Ishikawa (cell line): ENCODE data around the gene ARHGEF28.

Experiments
- EGR1 ChIP-seq: IDR thresholded peaks from 2 replicates; pipeline ENCODE4 v1.6.1; 2012
- EP300 ChIP-seq: IDR thresholded peaks from 2 replicates; pipeline ENCODE4 v1.6.1; 2012; ENCODE audit warnings: borderline replicate concordance
- NFIC ChIP-seq: IDR thresholded peaks from 2 replicates; pipeline ENCODE4 v1.6.1; 2012
- YY1 ChIP-seq: IDR thresholded peaks from 2 replicates; pipeline ENCODE4 v1.6.1; 2012; ENCODE audit warnings: low read depth
- TF ChIP-seq, protein P1 (sequence below): IDR thresholded peaks from 2 replicates; pipeline ENCODE4 v1.6.1; 2012

ARHGEF28 gene

DNA sequence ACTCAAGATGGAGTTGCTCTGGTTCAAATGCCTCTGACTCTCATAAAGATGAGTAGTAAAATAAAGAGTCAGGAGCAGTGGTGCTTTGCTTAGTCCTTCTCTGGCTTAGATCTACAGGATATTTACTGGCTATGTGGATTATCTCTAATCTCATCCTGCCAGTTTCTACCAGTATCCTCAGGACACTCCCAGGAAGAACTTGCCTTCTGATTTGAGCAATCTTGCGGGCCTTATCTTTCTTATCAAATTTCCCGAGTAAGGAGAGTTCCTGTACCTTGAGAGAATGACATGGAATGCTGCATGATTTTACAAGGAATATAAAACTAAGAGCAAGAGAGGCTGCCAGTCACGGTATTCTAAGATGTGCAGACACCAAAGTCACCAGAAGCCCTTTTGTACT, 364.0 kb downstream of the ARHGEF28 start:
- TF ChIP-seq EGR1 (no peak), NFIC (no peak), YY1 (no peak), EP300 (no peak)
- TF ChIP-seq, protein P1, sequence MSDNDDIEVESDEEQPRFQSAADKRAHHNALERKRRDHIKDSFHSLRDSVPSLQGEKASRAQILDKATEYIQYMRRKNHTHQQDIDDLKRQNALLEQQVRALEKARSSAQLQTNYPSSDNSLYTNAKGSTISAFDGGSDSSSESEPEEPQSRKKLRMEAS: no peak
